Skin of body (tissue), 2 donors: ENCODE results near the gene ACSL6. TPM values are rescaled to one million over a fixed set of nuclear protein-coding genes. Genes with fewer than 3 reads are reported as not detected.
"Not testable (repeated sequence)": the region's sequence is repeated elsewhere in the genome, so short reads cannot be mapped to it uniquely, and the experiment has no call there.

ENCODE experiments used
- DNase-seq: peaks from one replicate; lab custom pipeline; 2025; lab: John Stamatoyannopoulos, UW
- total RNA-seq: library from RNA; depleted of rRNA; stranded (reverse); fragments of >200 nt; gene quantifications from one replicate; pipeline ENCODE4 v1.2.3, GENCODE V29; 2014

Gene ACSL6
- total RNA-seq, 1 donor from 2014 or later, result 3.7 TPM

DNA sequence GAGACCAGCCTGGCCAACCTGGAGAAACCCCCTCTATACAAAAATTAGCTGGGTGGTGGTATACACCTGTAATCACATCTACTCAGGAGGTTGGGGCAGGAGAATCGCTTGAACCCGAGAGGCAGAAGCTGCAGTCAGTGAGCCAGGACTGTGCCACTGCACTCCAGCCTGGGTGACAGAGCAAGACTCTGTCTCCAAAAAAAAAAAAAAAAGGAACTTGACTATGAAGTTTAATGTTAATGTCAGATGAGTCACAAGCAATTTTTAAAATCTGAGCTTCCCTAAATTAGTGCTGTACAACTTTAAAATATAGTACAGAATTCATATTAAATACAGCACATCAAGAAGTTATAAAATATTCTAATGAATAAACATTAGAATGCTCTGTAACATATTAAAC lies 67.5 kb downstream of the ACSL6 start:
- no peak for DNase-seq

DNA sequence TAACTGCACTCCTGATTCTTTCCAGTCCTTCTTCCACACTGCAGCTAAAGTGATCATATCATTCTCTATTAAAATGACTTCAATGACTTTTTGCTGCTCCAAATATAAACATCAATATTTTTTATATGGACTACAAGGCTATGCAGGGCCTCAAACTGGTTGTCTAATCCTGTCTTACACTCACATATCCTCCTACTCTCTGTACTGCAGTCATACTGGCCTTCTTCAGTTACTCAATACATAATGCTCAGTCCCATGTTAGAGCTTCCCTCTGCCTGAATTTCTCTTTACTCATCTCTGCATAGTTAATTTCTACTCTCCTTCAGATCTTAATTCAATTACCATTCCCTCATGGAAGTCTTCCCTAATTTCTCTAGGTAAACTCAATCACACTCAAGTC lies 69.4 kb downstream of the ACSL6 start:
- no peak for DNase-seq

DNA sequence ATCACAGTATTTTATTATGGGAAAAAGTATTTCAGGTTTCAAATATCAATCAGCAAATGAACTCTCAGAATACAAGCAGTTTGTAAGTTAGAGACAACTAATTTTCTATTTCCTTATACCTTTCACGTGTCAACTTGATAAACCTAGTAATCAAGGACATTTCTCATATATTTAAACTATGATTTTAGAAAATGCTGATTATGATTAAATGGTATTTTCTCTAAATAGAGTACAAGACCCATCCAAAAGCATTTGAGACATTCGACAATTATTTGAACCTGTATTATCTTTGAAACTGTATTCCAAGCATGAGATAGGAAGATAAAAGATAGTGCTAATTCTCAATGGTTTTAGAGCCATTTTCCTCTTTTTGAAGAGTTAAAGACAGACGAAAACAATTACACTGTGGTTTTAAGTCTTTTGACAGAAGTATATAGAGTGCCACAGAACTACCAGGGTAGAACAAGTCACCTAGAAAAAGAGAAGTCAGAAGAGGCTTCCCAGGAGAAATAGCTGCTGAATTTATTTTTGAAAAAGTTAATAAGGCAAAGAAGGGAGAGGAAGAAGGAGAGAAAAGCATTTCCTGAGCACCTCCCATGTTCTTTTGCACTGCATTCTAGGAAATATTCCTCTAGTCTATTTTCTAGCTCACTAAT lies 71.6 kb downstream of the ACSL6 start:
- DNase-seq, result no peak

DNA sequence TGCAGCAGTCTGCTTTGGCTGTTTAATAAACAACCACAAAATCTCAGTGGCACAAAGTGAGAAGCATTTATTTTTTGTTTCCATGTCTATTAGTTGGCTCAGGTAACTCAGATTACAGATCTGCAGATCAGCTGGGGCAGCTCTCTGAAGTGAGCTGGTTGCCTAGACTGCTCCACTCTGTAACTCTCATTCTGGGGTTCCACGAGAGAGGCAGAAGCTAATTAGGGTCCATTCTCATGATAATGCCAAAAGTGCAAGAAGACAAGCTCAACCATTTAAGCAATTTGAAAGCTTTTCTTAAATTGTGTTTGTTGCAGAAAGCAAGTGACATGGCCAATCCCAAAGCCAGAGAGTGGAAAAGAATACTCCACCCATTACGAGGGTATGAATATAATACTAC lies 79.2 kb downstream of the ACSL6 start:
- no peak for DNase-seq

DNA sequence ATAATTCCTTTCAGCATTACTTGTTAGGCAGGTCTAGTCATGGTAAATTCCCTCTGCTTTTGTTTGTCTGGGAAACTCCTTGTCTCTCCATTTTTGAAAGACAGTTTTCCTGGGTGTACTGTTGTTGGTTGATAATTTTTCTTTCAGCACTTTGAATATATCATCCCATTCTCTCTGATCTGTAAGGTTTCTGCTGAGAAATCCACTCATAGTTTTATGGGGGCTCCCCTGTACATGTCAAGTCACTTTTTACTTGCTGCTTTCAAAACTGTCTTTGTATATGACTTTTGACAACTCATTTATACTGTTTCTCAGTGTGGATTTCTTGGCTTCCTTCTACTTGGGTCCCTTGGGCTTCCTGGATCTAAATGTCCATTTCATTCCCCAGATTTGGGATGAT lies 82.5 kb downstream of the ACSL6 start:
- DNase-seq, result no peak

DNA sequence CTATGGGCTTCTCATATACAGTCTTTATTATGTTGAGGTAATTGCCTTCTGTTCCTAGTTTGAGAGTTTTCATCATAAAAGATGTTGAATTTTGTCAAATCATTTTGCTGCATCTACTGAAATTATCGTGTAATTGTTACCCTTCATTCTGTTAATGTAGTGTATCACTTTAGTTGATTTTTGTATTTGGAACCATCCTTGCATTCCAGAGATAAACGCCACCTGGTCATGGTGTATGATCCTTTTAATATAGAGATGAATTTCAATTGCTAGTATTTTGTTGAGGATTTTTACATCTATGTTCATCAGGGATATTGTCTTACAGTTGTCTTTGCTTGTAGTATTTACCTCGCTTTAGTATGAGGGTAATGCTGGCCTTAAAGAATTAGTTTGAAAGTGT lies 85.3 kb downstream of the ACSL6 start:
- no peak for DNase-seq

DNA sequence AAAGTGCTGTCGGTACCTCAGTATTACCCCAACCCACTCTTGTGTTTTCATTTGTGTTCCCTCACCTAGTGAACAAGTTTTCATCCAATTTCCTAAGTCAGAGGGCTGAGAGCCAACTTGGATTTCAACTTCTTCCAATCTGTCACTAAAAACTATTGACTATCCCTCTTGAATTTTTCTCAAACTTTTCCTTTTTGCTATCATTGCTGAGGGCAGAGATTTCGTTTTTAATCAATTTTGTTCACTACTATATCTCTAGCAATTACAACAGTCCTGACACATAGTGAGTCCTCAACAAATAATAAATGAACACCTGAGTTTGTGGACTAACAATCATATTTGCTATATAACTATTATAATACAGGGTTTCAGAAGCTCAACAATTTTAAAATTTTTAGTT lies 95.0 kb downstream of the ACSL6 start:
- no peak for DNase-seq

DNA sequence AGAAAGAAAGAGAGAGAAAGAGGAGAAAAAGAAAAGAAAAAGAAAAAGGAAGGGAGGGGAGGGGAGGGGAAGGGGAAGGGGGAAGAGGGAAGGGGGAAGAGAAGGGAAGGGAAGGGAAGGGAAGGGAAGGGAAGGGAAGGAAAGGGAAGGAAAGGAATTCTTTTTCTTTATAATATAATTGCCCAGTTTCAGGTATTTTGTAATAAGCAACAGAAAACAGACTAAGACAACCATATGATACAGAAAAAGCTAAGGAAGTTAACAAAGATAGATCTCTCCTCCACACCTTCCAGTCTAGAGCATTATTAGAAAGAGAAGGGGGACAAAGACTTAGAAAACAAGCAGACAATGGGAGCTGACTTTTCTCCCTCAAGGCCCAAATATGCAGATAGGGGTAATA lies 97.0 kb downstream of the ACSL6 start:
- no peak for DNase-seq

DNA sequence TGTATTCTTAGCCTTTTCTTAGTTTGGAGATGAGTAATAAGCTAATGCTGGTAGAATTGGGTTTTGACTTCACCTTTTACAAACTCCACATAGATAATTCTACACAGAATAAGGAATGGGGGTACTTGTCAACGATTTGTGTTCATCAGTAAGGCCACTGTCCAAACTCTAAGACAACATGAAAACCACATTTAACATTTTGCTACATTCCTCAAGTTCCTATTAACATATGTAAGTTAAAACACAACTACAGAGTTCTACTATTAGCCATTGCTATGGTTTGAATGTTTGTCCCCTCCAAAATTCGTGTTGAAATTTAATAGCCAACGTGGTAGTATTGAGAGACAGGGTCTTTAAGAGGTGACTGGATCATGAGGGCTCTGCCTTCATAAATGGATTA lies 97.9 kb downstream of the ACSL6 start:
- no peak for DNase-seq

DNA sequence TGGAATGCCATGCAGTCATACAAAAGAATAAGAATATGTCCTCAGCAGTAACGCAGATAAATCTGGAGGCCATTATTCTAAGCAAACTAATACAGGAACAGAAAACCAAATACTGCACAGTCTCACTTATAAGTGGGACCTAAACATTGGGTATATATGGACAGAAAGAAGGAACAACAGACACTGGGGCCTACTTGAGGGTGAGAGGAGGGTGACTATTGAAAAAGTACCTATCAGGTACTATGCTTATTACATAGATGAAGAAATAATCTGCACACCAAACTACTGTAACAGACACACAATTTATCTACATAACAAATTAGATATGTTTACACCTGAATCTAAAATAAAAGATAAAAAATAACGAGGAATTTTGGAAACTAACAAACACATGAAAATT lies 104.8 kb downstream of the ACSL6 start:
- no peak for DNase-seq

DNA sequence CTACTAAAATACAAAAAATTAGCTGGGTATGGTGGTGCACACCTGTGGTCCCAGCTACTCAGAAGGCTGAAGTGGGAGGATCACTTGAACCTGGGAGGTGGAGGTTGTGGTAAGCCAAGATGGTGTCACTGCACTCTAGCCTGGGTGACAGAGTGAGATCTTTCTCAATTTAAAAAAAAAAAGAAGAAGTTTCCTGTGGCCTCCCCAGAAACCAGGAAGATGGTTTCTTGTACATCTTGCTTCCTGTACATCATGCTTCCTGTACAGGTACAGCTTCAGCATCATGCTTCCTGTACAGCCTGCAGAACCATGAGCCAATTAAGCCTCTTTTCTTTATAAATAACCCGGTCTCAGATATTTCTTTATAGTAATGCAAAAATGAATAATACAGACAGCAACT lies 109.2 kb downstream of the ACSL6 start:
- not testable (repeated sequence) for DNase-seq

Other genes with a start within 250 kb of the ACSL6 start
- gene FNIP1, start 214.6 kb downstream of the ACSL6 start, total RNA-seq, result 53.7 TPM
- gene MEIKIN, start 66.0 kb downstream of the ACSL6 start, total RNA-seq, result not detected
- gene IL3, start 49.0 kb upstream of the ACSL6 start, total RNA-seq, result not detected
- gene CSF2, start 62.1 kb upstream of the ACSL6 start, total RNA-seq, result not detected
- 88.9 TPM for gene P4HA2, start 216.2 kb upstream of the ACSL6 start, total RNA-seq
- 20.6 TPM for gene PDLIM4, start 246.0 kb upstream of the ACSL6 start, total RNA-seq